ENCODE data around the gene GRID2IP.
A peak's percentile ranks its signal among the peaks of the same experiment; 100 is the strongest.

The GRID2IP gene

GRCh38 chr7:6479067-6479466 lies 72.2 kb downstream of the GRID2IP start:
- H4K91ac ChIP-seq (ENCODE audit: low read length) = no peak overlapping the region
- no peak overlapping the region for H3K4ac ChIP-seq (ENCODE audit: low read depth in 1 of 2, low read length in 2 of 2)
- H3K27ac ChIP-seq (ENCODE audit: low read length, poor library complexity, severe bottlenecking) = no peak overlapping the region
- H3K27me3 ChIP-seq (ENCODE audit: control insufficient read depth in 1 of 2, insufficient read depth in 1 of 2, low read length in 2 of 2) = no peaks in the 10 kb centered on the region
- H2BK12ac ChIP-seq (ENCODE audit: low read length in 2 of 2) = no peak overlapping the region
- H2BK120ac ChIP-seq (ENCODE audit: low read depth, low read length) = no peak overlapping the region
- no peak overlapping the region for H3K9ac ChIP-seq (ENCODE audit: low read length)
- no peaks in the 10 kb centered on the region for H3K79me1 ChIP-seq (replicated peaks; ENCODE audit: low read length, poor library complexity, severe bottlenecking)
- no peaks in the 10 kb centered on the region for H3K9me3 ChIP-seq (ENCODE audit: control insufficient read depth, low read length)
- no peak for DNase-seq
- no peak overlapping the region for H3K4me2 ChIP-seq (ENCODE audit: low read length, poor library complexity, severe bottlenecking)
- H2BK15ac ChIP-seq (ENCODE audit: low read depth, poor library complexity, severe bottlenecking) = no peak overlapping the region
- peaks cover 24 to 40% of the 10 kb centered on the region in 2 experiments for H3K36me3 ChIP-seq (ENCODE audit: control insufficient read depth in 1 of 2, insufficient read depth in 2 of 2, low read depth in 1 of 2, low read length in 2 of 2)
- H4K8ac ChIP-seq (ENCODE audit: low read length) = no peak overlapping the region
- H3K18ac ChIP-seq (ENCODE audit: low read depth in 1 of 2, low read length in 2 of 2) = no peak overlapping the region
- no peak overlapping the region for H3K23ac ChIP-seq (ENCODE audit: low read length in 2 of 2)
- no peak overlapping the region for H3K14ac ChIP-seq (ENCODE audit: low read length in 2 of 2)
- WGBS = 91% methylated on average over 8 of the region's 8 CpGs
- H2AFZ ChIP-seq (ENCODE audit: low read depth, low read length) = no peak overlapping the region
- H2AK5ac ChIP-seq (ENCODE audit: low read length, severe bottlenecking) = no peak overlapping the region
- H3K4me3 ChIP-seq (ENCODE audit: insufficient read depth in 1 of 2, low read depth in 1 of 2, low read length in 2 of 2) = no peak overlapping the region
- H2BK5ac ChIP-seq (ENCODE audit: low read depth, low read length, poor library complexity, severe bottlenecking) = no peak overlapping the region
- peaks cover 20% of the 10 kb centered on the region for H3K4me1 ChIP-seq (ENCODE audit: control insufficient read depth, insufficient read depth, low read depth, low read length)

GRCh38 chr7:6478186-6478585 lies 73.1 kb downstream of the GRID2IP start:
- Histone ChIP-seq H3K9me3 (ENCODE audit: control insufficient read depth, low read length) (no peaks in the 10 kb centered on the region), H3K4ac (ENCODE audit: low read depth in 1 of 2, low read length in 2 of 2) (no peak overlapping the region), H4K8ac (ENCODE audit: low read length) (no peak overlapping the region), H3K4me1 (ENCODE audit: control insufficient read depth, insufficient read depth, low read depth, low read length) (peaks cover 20% of the 10 kb centered on the region), H2BK120ac (ENCODE audit: low read depth, low read length) (no peak overlapping the region), H3K9ac (ENCODE audit: low read length) (no peak overlapping the region), H3K4me3 (ENCODE audit: insufficient read depth in 1 of 2, low read depth in 1 of 2, low read length in 2 of 2) (no peak overlapping the region), H2AK5ac (ENCODE audit: low read length, severe bottlenecking) (no peak overlapping the region), H2AFZ (ENCODE audit: low read depth, low read length) (no peak overlapping the region), H3K23ac (ENCODE audit: low read length in 2 of 2) (no peak overlapping the region), H3K79me1 (replicated peaks; ENCODE audit: low read length, poor library complexity, severe bottlenecking) (no peaks in the 10 kb centered on the region), H3K4me2 (ENCODE audit: low read length, poor library complexity, severe bottlenecking) (no peak overlapping the region), H3K27me3 (ENCODE audit: control insufficient read depth in 1 of 2, insufficient read depth in 1 of 2, low read length in 2 of 2) (no peaks in the 10 kb centered on the region), H3K18ac (ENCODE audit: low read depth in 1 of 2, low read length in 2 of 2) (no peak overlapping the region), H3K14ac (ENCODE audit: low read length in 2 of 2) (no peak overlapping the region), H4K91ac (ENCODE audit: low read length) (no peak overlapping the region), H3K36me3 (ENCODE audit: control insufficient read depth in 1 of 2, insufficient read depth in 2 of 2, low read depth in 1 of 2, low read length in 2 of 2) (peaks cover 26 to 49% of the 10 kb centered on the region in 2 experiments), H2BK5ac (ENCODE audit: low read depth, low read length, poor library complexity, severe bottlenecking) (no peak overlapping the region), H3K27ac (ENCODE audit: low read length, poor library complexity, severe bottlenecking) (no peak overlapping the region), H2BK12ac (ENCODE audit: low read length in 2 of 2) (no peak overlapping the region), H2BK15ac (ENCODE audit: low read depth, poor library complexity, severe bottlenecking) (no peak overlapping the region)
- WGBS = over 99% methylated on average over 6 of the region's 7 CpGs
- DNase-seq = no peak

GRCh38 chr7:6477318-6477660 lies 74.0 kb downstream of the GRID2IP start:
- H3K27ac ChIP-seq (ENCODE audit: low read length, poor library complexity, severe bottlenecking) = no peak overlapping the region
- no peak overlapping the region for H4K8ac ChIP-seq (ENCODE audit: low read length)
- no peaks in the 10 kb centered on the region for H3K79me1 ChIP-seq (replicated peaks; ENCODE audit: low read length, poor library complexity, severe bottlenecking)

GRCh38 chr7:6476596-6477317 lies 74.5 kb downstream of the GRID2IP start:
- H4K91ac ChIP-seq (ENCODE audit: low read length) = no peak overlapping the region
- no peak for DNase-seq
- H3K9me3 ChIP-seq (ENCODE audit: control insufficient read depth, low read length) = no peaks in the 10 kb centered on the region
- no peak overlapping the region for H3K27ac ChIP-seq (ENCODE audit: low read length, poor library complexity, severe bottlenecking)
- no peak overlapping the region for H3K18ac ChIP-seq (ENCODE audit: low read depth in 1 of 2, low read length in 2 of 2)
- peaks cover 20% of the 10 kb centered on the region for H3K4me1 ChIP-seq (ENCODE audit: control insufficient read depth, insufficient read depth, low read depth, low read length)
- H3K14ac ChIP-seq (ENCODE audit: low read length in 2 of 2) = no peak overlapping the region
- no peak overlapping the region for H2BK120ac ChIP-seq (ENCODE audit: low read depth, low read length)
- H2BK15ac ChIP-seq (ENCODE audit: low read depth, poor library complexity, severe bottlenecking) = no peak overlapping the region
- H2BK5ac ChIP-seq (ENCODE audit: low read depth, low read length, poor library complexity, severe bottlenecking) = no peak overlapping the region
- H3K4ac ChIP-seq (ENCODE audit: low read depth in 1 of 2, low read length in 2 of 2) = no peak overlapping the region
- peak overlapping the region; percentile 55 for H3K9ac ChIP-seq (ENCODE audit: low read length)
- no peaks in the 10 kb centered on the region for H3K27me3 ChIP-seq (ENCODE audit: control insufficient read depth in 1 of 2, insufficient read depth in 1 of 2, low read length in 2 of 2)
- no peak overlapping the region for H4K8ac ChIP-seq (ENCODE audit: low read length)
- no peak overlapping the region for H2BK12ac ChIP-seq (ENCODE audit: low read length in 2 of 2)
- no peak overlapping the region for H3K4me3 ChIP-seq (ENCODE audit: insufficient read depth in 1 of 2, low read depth in 1 of 2, low read length in 2 of 2)
- peaks cover 37 to 59% of the 10 kb centered on the region in 2 experiments for H3K36me3 ChIP-seq (ENCODE audit: control insufficient read depth in 1 of 2, insufficient read depth in 2 of 2, low read depth in 1 of 2, low read length in 2 of 2)
- WGBS = 91% methylated on average over 5 of the region's 7 CpGs
- H3K23ac ChIP-seq (ENCODE audit: low read length in 2 of 2) = no peak overlapping the region
- no peak overlapping the region for H2AK5ac ChIP-seq (ENCODE audit: low read length, severe bottlenecking)
- H3K4me2 ChIP-seq (ENCODE audit: low read length, poor library complexity, severe bottlenecking) = no peak overlapping the region
- H2AFZ ChIP-seq (ENCODE audit: low read depth, low read length) = no peak overlapping the region
- no peaks in the 10 kb centered on the region for H3K79me1 ChIP-seq (replicated peaks; ENCODE audit: low read length, poor library complexity, severe bottlenecking)

More at GRCh38 chr7:6477318-6477660, 74.0 kb downstream of the GRID2IP start:
- Histone ChIP-seq H4K91ac (ENCODE audit: low read length) (no peak overlapping the region), H3K18ac (ENCODE audit: low read depth in 1 of 2, low read length in 2 of 2) (no peak overlapping the region), H3K14ac (ENCODE audit: low read length in 2 of 2) (no peak overlapping the region), H3K4me2 (ENCODE audit: low read length, poor library complexity, severe bottlenecking) (no peak overlapping the region), H2AFZ (ENCODE audit: low read depth, low read length) (no peak overlapping the region), H3K27me3 (ENCODE audit: control insufficient read depth in 1 of 2, insufficient read depth in 1 of 2, low read length in 2 of 2) (no peaks in the 10 kb centered on the region), H2BK120ac (ENCODE audit: low read depth, low read length) (no peak overlapping the region), H3K4ac (ENCODE audit: low read depth in 1 of 2, low read length in 2 of 2) (no peak overlapping the region), H3K9ac (ENCODE audit: low read length) (peak overlapping the region; percentile 55), H2BK15ac (ENCODE audit: low read depth, poor library complexity, severe bottlenecking) (no peak overlapping the region), H2BK5ac (ENCODE audit: low read depth, low read length, poor library complexity, severe bottlenecking) (no peak overlapping the region), H3K4me1 (ENCODE audit: control insufficient read depth, insufficient read depth, low read depth, low read length) (peaks cover 20% of the 10 kb centered on the region), H3K9me3 (ENCODE audit: control insufficient read depth, low read length) (no peaks in the 10 kb centered on the region), H2AK5ac (ENCODE audit: low read length, severe bottlenecking) (no peak overlapping the region), H3K36me3 (ENCODE audit: control insufficient read depth in 1 of 2, insufficient read depth in 2 of 2, low read depth in 1 of 2, low read length in 2 of 2) (peaks cover 32 to 56% of the 10 kb centered on the region in 2 experiments), H3K4me3 (ENCODE audit: insufficient read depth in 1 of 2, low read depth in 1 of 2, low read length in 2 of 2) (no peak overlapping the region), H3K23ac (ENCODE audit: low read length in 2 of 2) (no peak overlapping the region), H2BK12ac (ENCODE audit: low read length in 2 of 2) (no peak overlapping the region)
- no peak for DNase-seq
- 80% methylated on average over 1 of the region's 1 CpG for WGBS

All from mesenchymal stem cell (in vitro differentiated cells and primary cell).